HEK293T (cell line): ENCODE results near the gene KIAA1143.

ENCODE experiments used
- CTCF ChIA-PET: fragments of 350-600 bp; formaldehyde crosslinking; extraction: SDS; loops from one replicate; lab custom pipeline; 2021; ENCODE audit warnings: antibody characterized with exemption, inconsistent platforms; lab: Yijun Ruan, JAX
- POLR2A ChIA-PET: fragments of 350-600 bp; formaldehyde crosslinking; extraction: SDS; loops from one replicate; lab custom pipeline; 2020; ENCODE audit warnings: antibody characterized with exemption, inconsistent platforms; lab: Yijun Ruan, JAX
- DNase-seq: peaks from one replicate; pipeline ENCODE4 v3.0.0; 2012; ENCODE audit warnings: mixed read lengths; ENCODE audit errors: extremely low spot score
- ARNT ChIP-seq: fragments of 450-650 bp; IDR thresholded peaks from 2 replicates; pipeline ENCODE4 v1.6.1; 2017; ENCODE audit warnings: mild to moderate bottlenecking
- BHLHE40 ChIP-seq: fragments of 450-650 bp; IDR thresholded peaks from 2 replicates; pipeline ENCODE4 v1.6.1; 2016; ENCODE audit warnings: mild to moderate bottlenecking, moderate library complexity, borderline replicate concordance
- CTBP1 ChIP-seq: fragments of 450-650 bp; IDR thresholded peaks from 2 replicates; pipeline ENCODE4 v1.6.1; 2016; ENCODE audit warnings: borderline replicate concordance
- ELF4 ChIP-seq: fragments of 450-650 bp; IDR thresholded peaks from 2 replicates; pipeline ENCODE4 v1.6.1; 2017; ENCODE audit warnings: antibody characterized with exemption
- FOXA1 ChIP-seq: fragments of 450-650 bp; IDR thresholded peaks from 2 replicates; pipeline ENCODE4 v1.6.1; 2016; ENCODE audit warnings: mild to moderate bottlenecking
- FOXK2 ChIP-seq: fragments of 450-650 bp; IDR thresholded peaks from 2 replicates; pipeline ENCODE4 v1.6.1; 2016; ENCODE audit warnings: mild to moderate bottlenecking
- FOXM1 ChIP-seq: fragments of 450-650 bp; IDR thresholded peaks from 2 replicates; pipeline ENCODE4 v1.6.1; 2017; ENCODE audit warnings: mild to moderate bottlenecking, borderline replicate concordance
- HDGF ChIP-seq: fragments of 450-650 bp; IDR thresholded peaks from 2 replicates; pipeline ENCODE4 v1.6.1; 2017; ENCODE audit warnings: antibody characterized with exemption, borderline replicate concordance
- L3MBTL2 ChIP-seq: fragments of 450-650 bp; conservative IDR thresholded peaks from 2 replicates; pipeline ENCODE4 v1.6.1; 2016; ENCODE audit warnings: mild to moderate bottlenecking
- LEF1 ChIP-seq: fragments of 450-650 bp; IDR thresholded peaks from 2 replicates; pipeline ENCODE4 v1.6.1; 2017; ENCODE audit warnings: mild to moderate bottlenecking, borderline replicate concordance
- NFRKB ChIP-seq: fragments of 450-650 bp; IDR thresholded peaks from 2 replicates; pipeline ENCODE4 v1.6.1; 2016; ENCODE audit warnings: mild to moderate bottlenecking, moderate library complexity
- SP1 ChIP-seq: fragments of 450-650 bp; IDR thresholded peaks from 2 replicates; pipeline ENCODE4 v1.6.1; 2017
- SUZ12 ChIP-seq: fragments of 450-650 bp; IDR thresholded peaks from 2 replicates; pipeline ENCODE4 v1.6.1; 2016; ENCODE audit warnings: mild to moderate bottlenecking
- TARDBP ChIP-seq: fragments of 450-650 bp; IDR thresholded peaks from 2 replicates; pipeline ENCODE4 v1.6.1; 2016
- ZNF384 ChIP-seq: fragments of 450-650 bp; IDR thresholded peaks from 2 replicates; pipeline ENCODE4 v1.6.1; 2016
- TF ChIP-seq, protein P1 (sequence below): fragments of 450-650 bp; IDR thresholded peaks from 2 replicates; pipeline ENCODE4 v1.6.1; 2016

The KIAA1143 gene

DNA sequence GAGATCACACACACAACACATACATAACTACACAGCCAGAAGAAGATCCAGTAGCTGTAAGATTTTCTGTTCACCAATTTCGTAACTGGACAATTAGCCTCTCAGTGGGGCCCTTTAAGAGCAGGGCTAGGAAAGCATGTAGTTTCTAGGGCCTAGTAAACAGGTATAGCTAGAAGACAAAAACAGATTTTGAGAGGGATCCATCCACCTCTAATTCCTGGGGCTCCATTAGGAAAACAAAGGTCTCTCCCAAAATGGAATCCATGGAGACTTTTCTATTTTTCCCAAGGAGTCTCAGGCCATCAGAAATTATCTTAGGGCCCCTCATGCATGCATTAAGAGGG is 10.7 kb upstream of the KIAA1143 start:
- no peak for DNase-seq

DNA sequence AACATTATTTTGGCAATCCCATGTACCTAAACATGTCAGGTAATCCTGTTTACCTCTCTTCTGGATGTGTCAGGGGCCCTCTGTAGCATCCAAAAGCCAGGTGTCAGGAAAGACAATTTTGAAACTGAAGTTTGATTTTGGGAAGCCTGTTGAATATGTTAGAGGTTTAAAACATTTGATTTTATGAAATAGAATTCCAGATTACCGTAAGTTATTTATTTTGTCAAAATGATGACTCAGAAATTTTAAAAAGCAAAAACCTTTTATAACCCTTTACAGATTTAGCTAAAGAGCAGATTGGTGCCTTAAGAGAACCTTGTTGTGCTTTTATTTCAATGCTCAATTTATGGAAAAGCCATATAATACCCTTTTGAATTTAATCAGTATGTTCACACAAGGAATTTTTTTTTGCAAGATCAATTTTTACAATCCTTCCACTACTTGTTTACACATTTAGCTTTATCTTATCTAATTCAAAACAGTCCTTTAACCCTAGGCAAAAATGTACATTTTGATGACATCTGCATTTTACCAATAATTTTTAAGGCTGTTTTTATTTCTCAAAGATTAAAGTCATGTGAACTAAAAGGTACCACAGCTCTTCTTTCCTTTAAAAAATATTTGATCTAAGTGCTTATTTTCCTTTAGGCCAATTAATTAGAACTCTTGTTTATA is 10.1 kb upstream of the KIAA1143 start:
- ChIA-PET CTCF (no interaction called here), POLR2A (interaction anchor here (1.1 kb wide), 1 partner anchor 10 kb away, joined by 5 read pairs; the partner anchor contains the start of genes KIAA1143 and KIF15)
- no peak for DNase-seq
- TF ChIP-seq FOXK2: no peak
- no peak for TF ChIP-seq TARDBP
- no peak for TF ChIP-seq FOXM1
- TF ChIP-seq HDGF: no peak
- TF ChIP-seq SUZ12: no peak
- no peak for TF ChIP-seq SP1
- TF ChIP-seq ZNF384: no peak
- TF ChIP-seq CTBP1: no peak
- TF ChIP-seq NFRKB: no peak
- TF ChIP-seq, protein P1, sequence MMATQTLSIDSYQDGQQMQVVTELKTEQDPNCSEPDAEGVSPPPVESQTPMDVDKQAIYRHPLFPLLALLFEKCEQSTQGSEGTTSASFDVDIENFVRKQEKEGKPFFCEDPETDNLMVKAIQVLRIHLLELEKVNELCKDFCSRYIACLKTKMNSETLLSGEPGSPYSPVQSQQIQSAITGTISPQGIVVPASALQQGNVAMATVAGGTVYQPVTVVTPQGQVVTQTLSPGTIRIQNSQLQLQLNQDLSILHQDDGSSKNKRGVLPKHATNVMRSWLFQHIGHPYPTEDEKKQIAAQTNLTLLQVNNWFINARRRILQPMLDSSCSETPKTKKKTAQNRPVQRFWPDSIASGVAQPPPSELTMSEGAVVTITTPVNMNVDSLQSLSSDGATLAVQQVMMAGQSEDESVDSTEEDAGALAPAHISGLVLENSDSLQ: no peak
- no peak for TF ChIP-seq BHLHE40
- TF ChIP-seq FOXA1: no peak
- no peak for TF ChIP-seq LEF1
- no peak for TF ChIP-seq ARNT
- TF ChIP-seq L3MBTL2: no peak

More for the DNA sequence above, 10.7 kb upstream of the KIAA1143 start:
- TF ChIP-seq FOXA1 (no peak), BHLHE40 (no peak), FOXM1 (no peak), ELF4 (no peak), TARDBP (no peak), SUZ12 (no peak), HDGF (no peak), ZNF384 (no peak), NFRKB (no peak), ARNT (no peak), LEF1 (no peak), SP1 (no peak), CTBP1 (no peak), FOXK2 (no peak), L3MBTL2 (no peak)
- TF ChIP-seq, protein P1: no peak
- ChIA-PET CTCF (no interaction called here), POLR2A (interaction anchor here (1.1 kb wide), 1 partner anchor 10 kb away, joined by 5 read pairs; the partner anchor contains the start of genes KIAA1143 and KIF15)

- ChIA-PET POLR2A (no interaction called here), CTCF (no interaction called here)
- TF ChIP-seq L3MBTL2: no peak
- TF ChIP-seq BHLHE40: no peak
- TF ChIP-seq, protein P1: no peak
- no peak for DNase-seq
Measured at GRCh38 chr3:44764248-44764647, 2.8 kb upstream of the KIAA1143 start.

- DNase-seq: no peak
- POLR2A ChIA-PET: interaction anchor here (1.2 to 2.3 kb wide), 5 partner anchors 9 to 252 kb away, joined by 5 to 21 read pairs (median 6); partner anchors contain the start of genes ZNF197 and ZNF501
- CTCF ChIA-PET: no interaction called here
- TF ChIP-seq HDGF (no peak), SP1 (no peak), SUZ12 (no peak), BHLHE40 (no peak), LEF1 (no peak), FOXM1 (no peak), ZNF384 (no peak), L3MBTL2 (no peak), FOXK2 (no peak), CTBP1 (no peak), NFRKB (no peak), TARDBP (no peak), ELF4 (no peak), FOXA1 (no peak), ARNT (no peak)
- TF ChIP-seq, protein P1: no peak
Measured at GRCh38 chr3:44762690-44763089, 1.3 kb upstream of the KIAA1143 start.

- TF ChIP-seq NFRKB (no peak), ARNT (no peak)
- peak; percentile 12 for DNase-seq
- ChIA-PET POLR2A (interaction anchor here (0.9 to 2.3 kb wide), 14 partner anchors 10 to 424 kb away, joined by 3 to 21 read pairs (median 6); partner anchors contain the start of genes TCAIM, ZNF197, ZNF35 and ZNF501), CTCF (no interaction called here)
Measured at GRCh38 chr3:44762170-44762677, 805 bp upstream of the KIAA1143 start.

- DNase-seq: no peak
- CTCF ChIA-PET: no interaction called here
Measured at GRCh38 chr3:44761101-44761423, 357 bp downstream of the KIAA1143 start.

More at GRCh38 chr3:44761101-44761423, 357 bp downstream of the KIAA1143 start:
- TF ChIP-seq ELF4: no peak
- no peak for TF ChIP-seq TARDBP
- TF ChIP-seq HDGF: no peak
- no peak for TF ChIP-seq CTBP1
- TF ChIP-seq FOXK2: no peak
- TF ChIP-seq ZNF384: no peak
- no peak for TF ChIP-seq SUZ12
- no peak for TF ChIP-seq ARNT
- no peak for TF ChIP-seq FOXM1
- no peak for TF ChIP-seq NFRKB
- TF ChIP-seq, protein P1: no peak
- no peak for TF ChIP-seq LEF1
- no peak for TF ChIP-seq BHLHE40
- no peak for TF ChIP-seq FOXA1
- TF ChIP-seq L3MBTL2: no peak
- no peak for TF ChIP-seq SP1
- POLR2A ChIA-PET: interaction anchor here (1.5 to 2.3 kb wide), 6 partner anchors 11 to 423 kb away, joined by 5 to 21 read pairs (median 6); partner anchors contain the start of genes TCAIM, ZNF197 and ZNF501
